ENCODE results near the gene CNGB1.
A peak's percentile ranks its signal among the peaks of the same experiment; 100 is the strongest.
"Not testable (repeated sequence)": the region's sequence is repeated elsewhere in the genome, so short reads cannot be mapped to it uniquely, and the experiment has no call there.

The CNGB1 gene

GRCh38 chr16:57899771-57900661, 70.9 kb downstream of the CNGB1 start:
- peak; percentile 44 for DNase-seq

GRCh38 chr16:57898961-57899360, 72.0 kb downstream of the CNGB1 start:
- DNase-seq = no peak

GRCh38 chr16:57897996-57898395, 72.9 kb downstream of the CNGB1 start:
- no peak for DNase-seq

GRCh38 chr16:57897053-57897784, 73.7 kb downstream of the CNGB1 start:
- DNase-seq = no peak

- not testable (repeated sequence) for DNase-seq
Observed at GRCh38 chr16:57895081-57895547, 75.8 kb downstream of the CNGB1 start.

- no peak for DNase-seq
Observed at GRCh38 chr16:57894390-57895080, 76.4 kb downstream of the CNGB1 start.

GRCh38 chr16:57893559-57894389, 77.2 kb downstream of the CNGB1 start:
- peak; percentile 60 for DNase-seq

GRCh38 chr16:57893217-57893558, 77.7 kb downstream of the CNGB1 start:
- no peak for DNase-seq

- no peak for DNase-seq
Observed at GRCh38 chr16:57892447-57893096, 78.4 kb downstream of the CNGB1 start.

GRCh38 chr16:57892041-57892440, 78.9 kb downstream of the CNGB1 start:
- DNase-seq = peak; percentile 72

GRCh38 chr16:57890752-57891111, 80.2 kb downstream of the CNGB1 start:
- no peak for DNase-seq

- DNase-seq = no peak
Observed at GRCh38 chr16:57889960-57890751, 80.8 kb downstream of the CNGB1 start.

- no peak for DNase-seq
Observed at GRCh38 chr16:57889522-57889921, 81.4 kb downstream of the CNGB1 start.

- DNase-seq = no peak
Observed at GRCh38 chr16:57889111-57889510, 81.8 kb downstream of the CNGB1 start.

- no peak for DNase-seq
Observed at GRCh38 chr16:57888128-57888527, 82.8 kb downstream of the CNGB1 start.

- no peak for DNase-seq
Observed at GRCh38 chr16:57887711-57888110, 83.2 kb downstream of the CNGB1 start.

- DNase-seq = no peak
Observed at GRCh38 chr16:57886427-57886826, 84.5 kb downstream of the CNGB1 start.

- no peak for DNase-seq
Observed at GRCh38 chr16:57884655-57885133, 86.2 kb downstream of the CNGB1 start.

- DNase-seq = no peak
Observed at GRCh38 chr16:57883953-57884654, 86.8 kb downstream of the CNGB1 start.

- DNase-seq = no peak
Observed at GRCh38 chr16:57883480-57883879, 87.4 kb downstream of the CNGB1 start.
